HepG2 (cell line): ENCODE measurements around the gene RAC3. TPM values are rescaled to one million over a fixed set of nuclear protein-coding genes. Genes with fewer than 3 reads are reported as not detected.

ENCODE experiments used
- CBFB ChIP-seq: sonication (generic); formaldehyde crosslinking; IDR thresholded peaks from 2 replicates; pipeline ENCODE4 v1.4.0; 2020; ENCODE audit warnings: missing genetic modification reagents
- DNMT1 ChIP-seq: sonication (generic); formaldehyde crosslinking; IDR thresholded peaks from 2 replicates; pipeline ENCODE4 v1.5.1; 2020; ENCODE audit warnings: mild to moderate bottlenecking, missing genetic modification reagents
- PLRG1 ChIP-seq: fragments of 450-650 bp; conservative IDR thresholded peaks from 2 replicates; pipeline ENCODE4 v1.6.1; 2016
- RARA ChIP-seq: IDR thresholded peaks from 2 replicates; pipeline ENCODE4 v1.6.1; 2016; ENCODE audit warnings: missing genetic modification reagents, missing compliant biosample characterization
- SMAD1 ChIP-seq: sonication (generic); formaldehyde crosslinking; IDR thresholded peaks from 2 replicates; pipeline ENCODE4 v1.4.0; 2020; ENCODE audit warnings: missing genetic modification reagents, low read depth, mild to moderate bottlenecking, borderline replicate concordance
- TBX3 ChIP-seq: fragments of 450-650 bp; IDR thresholded peaks from 2 replicates; pipeline ENCODE4 v1.6.1; 2017; ENCODE audit warnings: antibody characterized with exemption, mild to moderate bottlenecking, inconsistent platforms, borderline replicate concordance
- XRCC5 ChIP-seq: fragments of 200-400 bp; formaldehyde crosslinking; optimal IDR thresholded peaks from 2 replicates; pipeline ENCODE3; 2017; ENCODE audit warnings: mild to moderate bottlenecking, low read length
- ZNF446 ChIP-seq: sonication (generic); formaldehyde crosslinking; IDR thresholded peaks from 2 replicates; pipeline ENCODE4 v1.5.0; 2020; ENCODE audit warnings: mild to moderate bottlenecking, missing genetic modification reagents
- ZNF619 ChIP-seq: sonication (generic); formaldehyde crosslinking; IDR thresholded peaks from 2 replicates; pipeline ENCODE4 v1.4.0; 2020; ENCODE audit warnings: mild to moderate bottlenecking, missing genetic modification reagents
- polyA plus RNA-seq, 8 experiments: library from polyadenylated mRNA; depleted of rRNA in 3 of 8; stranded (reverse) in 7 of 8; unstranded in 1 of 8; fragments of >200 nt; fragmentation: Illumina TruSeq in 4 of 8; extraction: Trizol in 4 of 8; gene quantifications; 2 replicates each; pipeline versions ENCODE4 v1.2.1 to v1.2.3, GENCODE V29; 2011 to 2016; ENCODE audit warnings: low read depth in 4 of 8, missing spikeins in 1 of 8, mixed read lengths in 1 of 8; ENCODE audit not compliant: insufficient read depth in 1 of 8
- total RNA-seq, 5 experiments: library from RNA; depleted of rRNA; stranded (reverse); fragments of >200 nt; fragmentation: Illumina TruSeq; extraction: Trizol; gene quantifications; 2 replicates each; pipeline ENCODE4 v1.2.3, GENCODE V29; 2016; ENCODE audit warnings: low read depth in 1 of 5
- TF ChIP-seq, protein P1 (sequence below): sonication (generic); formaldehyde crosslinking; IDR thresholded peaks from 2 replicates; pipeline ENCODE4 v1.8.1; 2023; ENCODE audit warnings: mild to moderate bottlenecking, missing genetic modification reagents, borderline replicate concordance
- TF ChIP-seq, protein P2 (sequence below): sonication (generic); formaldehyde crosslinking; IDR thresholded peaks from 2 replicates; pipeline ENCODE4 v1.4.0; 2020; ENCODE audit warnings: missing genetic modification reagents
- TF ChIP-seq, protein P3 (sequence below): sonication (generic); formaldehyde crosslinking; IDR thresholded peaks from 2 replicates; pipeline ENCODE4 v1.4.0; 2020; ENCODE audit warnings: missing genetic modification reagents, mild to moderate bottlenecking, borderline replicate concordance

The RAC3 gene
- total and polyA plus RNA-seq, 2 of the 13 experiments (the other 11 are each of a cell fraction or from before 2014, with no cell fraction given), result 10.5 to 21.3 TPM

- TF ChIP-seq SMAD1 (CRISPR knock-in tag) (no peak), DNMT1 (CRISPR knock-in tag) (no peak), ZNF446 (CRISPR knock-in tag) (no peak), TBX3 (no peak), PLRG1 (no peak), XRCC5 (no peak), CBFB (CRISPR knock-in tag) (no peak), ZNF619 (CRISPR knock-in tag) (no peak), RARA (CRISPR knock-in tag) (no peak)
- TF ChIP-seq, protein P1, sequence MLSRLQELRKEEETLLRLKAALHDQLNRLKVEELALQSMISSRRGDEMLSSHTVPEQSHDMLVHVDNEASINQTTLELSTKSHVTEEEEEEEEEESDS, result no peak
- TF ChIP-seq, protein P2, sequence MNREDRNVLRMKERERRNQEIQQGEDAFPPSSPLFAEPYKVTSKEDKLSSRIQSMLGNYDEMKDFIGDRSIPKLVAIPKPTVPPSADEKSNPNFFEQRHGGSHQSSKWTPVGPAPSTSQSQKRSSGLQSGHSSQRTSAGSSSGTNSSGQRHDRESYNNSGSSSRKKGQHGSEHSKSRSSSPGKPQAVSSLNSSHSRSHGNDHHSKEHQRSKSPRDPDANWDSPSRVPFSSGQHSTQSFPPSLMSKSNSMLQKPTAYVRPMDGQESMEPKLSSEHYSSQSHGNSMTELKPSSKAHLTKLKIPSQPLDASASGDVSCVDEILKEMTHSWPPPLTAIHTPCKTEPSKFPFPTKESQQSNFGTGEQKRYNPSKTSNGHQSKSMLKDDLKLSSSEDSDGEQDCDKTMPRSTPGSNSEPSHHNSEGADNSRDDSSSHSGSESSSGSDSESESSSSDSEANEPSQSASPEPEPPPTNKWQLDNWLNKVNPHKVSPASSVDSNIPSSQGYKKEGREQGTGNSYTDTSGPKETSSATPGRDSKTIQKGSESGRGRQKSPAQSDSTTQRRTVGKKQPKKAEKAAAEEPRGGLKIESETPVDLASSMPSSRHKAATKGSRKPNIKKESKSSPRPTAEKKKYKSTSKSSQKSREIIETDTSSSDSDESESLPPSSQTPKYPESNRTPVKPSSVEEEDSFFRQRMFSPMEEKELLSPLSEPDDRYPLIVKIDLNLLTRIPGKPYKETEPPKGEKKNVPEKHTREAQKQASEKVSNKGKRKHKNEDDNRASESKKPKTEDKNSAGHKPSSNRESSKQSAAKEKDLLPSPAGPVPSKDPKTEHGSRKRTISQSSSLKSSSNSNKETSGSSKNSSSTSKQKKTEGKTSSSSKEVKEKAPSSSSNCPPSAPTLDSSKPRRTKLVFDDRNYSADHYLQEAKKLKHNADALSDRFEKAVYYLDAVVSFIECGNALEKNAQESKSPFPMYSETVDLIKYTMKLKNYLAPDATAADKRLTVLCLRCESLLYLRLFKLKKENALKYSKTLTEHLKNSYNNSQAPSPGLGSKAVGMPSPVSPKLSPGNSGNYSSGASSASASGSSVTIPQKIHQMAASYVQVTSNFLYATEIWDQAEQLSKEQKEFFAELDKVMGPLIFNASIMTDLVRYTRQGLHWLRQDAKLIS (CRISPR knock-in tag), result no peak
- TF ChIP-seq, protein P3, sequence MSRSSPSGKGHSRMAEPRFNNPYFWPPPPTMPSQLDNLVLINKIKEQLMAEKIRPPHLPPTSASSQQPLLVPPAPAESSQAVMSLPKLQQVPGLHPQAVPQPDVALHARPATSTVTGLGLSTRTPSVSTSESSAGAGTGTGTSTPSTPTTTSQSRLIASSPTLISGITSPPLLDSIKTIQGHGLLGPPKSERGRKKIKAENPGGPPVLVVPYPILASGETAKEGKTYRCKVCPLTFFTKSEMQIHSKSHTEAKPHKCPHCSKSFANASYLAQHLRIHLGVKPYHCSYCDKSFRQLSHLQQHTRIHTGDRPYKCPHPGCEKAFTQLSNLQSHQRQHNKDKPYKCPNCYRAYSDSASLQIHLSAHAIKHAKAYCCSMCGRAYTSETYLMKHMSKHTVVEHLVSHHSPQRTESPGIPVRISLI (CRISPR knock-in tag), result no peak
Measured at GRCh38 chr17:82005701-82006348, 25.7 kb upstream of the RAC3 start (continued).
